GM18498 (cell line): ENCODE measurements around the gene PRLH.

Experiments used
- ATAC-seq: cut with Tn5 transposase; IDR thresholded peaks from one replicate; pipeline ENCODE4 v1.9.1; 2021; ENCODE audit warnings: mild to moderate bottlenecking, moderate library complexity; ENCODE audit not compliant: unreplicated experiment

PRLH gene

GRCh38 chr2:237566401-237567235 is at the start of gene PRLH:
PRLH (plus strand) TSS chr2:237566574; CDS start chr2:237566574, 0 bp downstream.
- ATAC-seq, result no peak

GRCh38 chr2:237517163-237517562 is 49.2 kb upstream of the PRLH start:
- ATAC-seq, result no peak

- ATAC-seq, result no peak
Observed at GRCh38 chr2:237517990-237518389, 48.4 kb upstream of the PRLH start.

GRCh38 chr2:237519506-237520245 is 46.7 kb upstream of the PRLH start:
- no peak for ATAC-seq

- ATAC-seq, result no peak
Observed at GRCh38 chr2:237520290-237520689, 46.1 kb upstream of the PRLH start.

- ATAC-seq, result no peak
Observed at GRCh38 chr2:237524631-237525030, 41.7 kb upstream of the PRLH start.

- ATAC-seq, result no peak
Observed at GRCh38 chr2:237525559-237526157, 40.7 kb upstream of the PRLH start.

GRCh38 chr2:237527233-237527632 is 39.1 kb upstream of the PRLH start:
- ATAC-seq, result no peak

- ATAC-seq, result no peak
Observed at GRCh38 chr2:237527766-237528165, 38.6 kb upstream of the PRLH start.

- peak; percentile 86 for ATAC-seq
Observed at GRCh38 chr2:237529452-237530402, 36.6 kb upstream of the PRLH start.

GRCh38 chr2:237530472-237531433 is 35.6 kb upstream of the PRLH start:
- peak; percentile 50 for ATAC-seq

GRCh38 chr2:237532160-237532559 is 34.2 kb upstream of the PRLH start:
- no peak for ATAC-seq

- ATAC-seq, result no peak
Observed at GRCh38 chr2:237533668-237534161, 32.7 kb upstream of the PRLH start.

- ATAC-seq, result no peak
Observed at GRCh38 chr2:237534380-237534779, 32.0 kb upstream of the PRLH start.

GRCh38 chr2:237535385-237536082 is 30.8 kb upstream of the PRLH start:
- ATAC-seq, result no peak

GRCh38 chr2:237536083-237536415 is 30.3 kb upstream of the PRLH start:
- ATAC-seq, result no peak

- no peak for ATAC-seq
Observed at GRCh38 chr2:237536617-237537016, 29.8 kb upstream of the PRLH start.

- ATAC-seq, result no peak
Observed at GRCh38 chr2:237538001-237538720, 28.2 kb upstream of the PRLH start.
